ENCODE data around the gene RASSF9. TPM values are rescaled to one million over a fixed set of nuclear protein-coding genes. Genes with fewer than 3 reads are reported as not detected.

The RASSF9 gene
- total RNA-seq: 0.93 TPM

- ATAC-seq: peak; percentile 91
- no peak for DNase-seq (ENCODE audit: low spot score)
Measured at GRCh38 chr12:85836197-85837090, at the start of gene RASSF9. Gene RASSF9, minus strand, starts transcription at chr12:85836409. Its CDS starts 208 bp downstream, at chr12:85836201.

DNA sequence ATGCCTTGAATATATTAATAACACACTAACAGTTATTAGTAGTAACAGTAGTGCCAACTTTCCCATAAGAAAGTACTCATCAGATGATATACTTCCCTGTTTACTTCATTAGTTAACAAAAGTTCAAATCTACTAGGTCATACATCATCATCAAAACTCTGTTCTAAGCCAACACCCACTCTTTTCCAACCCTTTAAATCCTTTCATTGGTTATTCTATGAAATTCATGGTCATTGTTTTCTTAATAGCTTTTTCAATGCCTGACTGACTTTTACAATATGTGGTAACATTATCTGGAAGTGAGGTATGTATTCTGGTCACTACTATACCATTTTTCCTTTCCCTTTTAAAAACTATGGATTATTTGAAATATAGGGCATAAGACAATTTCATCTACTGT lies 47.6 kb upstream of the RASSF9 start:
- no peak for ATAC-seq

GRCh38 chr12:85877459-85877858 lies 41.2 kb upstream of the RASSF9 start:
- no peak for ATAC-seq
- DNase-seq (ENCODE audit: low spot score): no peak

More for the DNA sequence above, 47.6 kb upstream of the RASSF9 start:
- no peak for DNase-seq (ENCODE audit: low spot score)

DNA sequence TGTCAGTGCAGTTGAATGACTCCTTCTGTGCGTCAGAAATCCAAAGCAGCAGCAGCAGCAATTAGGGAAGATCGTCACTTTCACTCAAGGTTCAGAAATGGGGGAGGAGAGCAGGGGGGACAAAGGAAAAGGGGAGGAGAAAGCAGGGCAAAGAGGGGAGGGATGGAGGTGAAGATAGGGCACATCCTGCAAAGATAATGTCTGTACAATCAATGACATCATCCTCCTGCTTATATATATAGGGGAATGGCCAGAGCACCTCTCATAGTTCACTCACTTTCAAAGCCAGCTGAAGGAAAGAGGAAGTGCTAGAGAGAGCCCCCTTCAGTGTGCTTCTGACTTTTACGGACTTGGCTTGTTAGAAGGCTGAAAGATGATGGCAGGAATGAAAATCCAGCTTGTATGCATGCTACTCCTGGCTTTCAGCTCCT lies 37.8 kb upstream of the RASSF9 start, which contains the start of gene NTS:
Gene NTS (plus strand): TSS at position 265 of the 431 bp plus-strand sequence. CDS start 109 bp downstream, at position 374.
- no peak for ATAC-seq
- no peak for DNase-seq (ENCODE audit: low spot score)

DNA sequence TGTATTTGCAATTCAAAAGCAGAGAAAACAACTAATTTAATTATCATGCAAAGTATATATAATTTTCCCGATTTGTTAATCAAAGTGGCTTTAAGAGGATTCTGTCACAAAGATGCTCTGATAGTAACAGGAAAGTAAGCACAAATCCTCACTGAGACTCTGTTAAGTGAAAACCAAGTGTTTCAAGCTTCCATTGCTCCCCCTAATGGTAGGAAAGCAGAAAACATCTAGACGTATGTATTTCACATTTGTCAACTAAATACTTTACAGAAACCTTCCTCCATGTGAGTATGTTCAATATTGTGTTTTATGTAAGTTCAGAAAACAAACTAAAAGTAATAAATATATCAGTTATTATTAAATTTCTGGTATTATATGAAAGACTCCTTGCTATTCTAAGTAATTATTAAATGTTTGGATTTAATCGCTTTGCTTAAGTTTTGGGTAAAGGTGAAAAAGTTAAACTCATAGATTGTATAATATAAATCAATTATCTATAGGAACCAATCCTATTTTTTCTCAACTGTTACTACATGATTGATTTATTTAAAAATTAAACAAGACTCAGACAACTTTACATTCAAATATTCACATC lies 36.4 kb upstream of the RASSF9 start:
- ATAC-seq: peak; percentile 80
- no peak for DNase-seq (ENCODE audit: low spot score)

- DNase-seq (ENCODE audit: low spot score): no peak
- ATAC-seq: peak; percentile 83
Measured at GRCh38 chr12:85866986-85867776, 31.0 kb upstream of the RASSF9 start.

DNA sequence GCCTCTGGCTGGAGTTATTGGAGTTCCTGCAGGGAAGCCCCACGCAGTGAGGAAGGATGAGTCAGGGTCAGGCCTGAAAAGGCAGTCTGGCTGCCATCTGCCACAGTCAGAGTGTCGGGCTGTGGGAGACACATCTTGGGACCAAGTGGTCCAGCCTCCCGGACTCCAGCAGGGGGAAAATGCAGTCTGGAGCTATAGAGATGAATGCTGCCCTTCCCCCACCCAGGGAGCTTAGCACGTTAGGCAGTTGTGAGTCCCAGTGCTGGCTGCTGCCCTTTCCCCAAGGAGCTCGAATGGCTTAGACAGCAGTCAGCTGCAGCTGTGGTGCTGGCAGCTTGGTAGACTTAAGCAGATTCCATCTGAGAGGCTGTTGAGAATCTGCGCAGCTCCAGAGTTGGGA lies 29.7 kb upstream of the RASSF9 start:
- DNase-seq (ENCODE audit: low spot score): no peak

DNA sequence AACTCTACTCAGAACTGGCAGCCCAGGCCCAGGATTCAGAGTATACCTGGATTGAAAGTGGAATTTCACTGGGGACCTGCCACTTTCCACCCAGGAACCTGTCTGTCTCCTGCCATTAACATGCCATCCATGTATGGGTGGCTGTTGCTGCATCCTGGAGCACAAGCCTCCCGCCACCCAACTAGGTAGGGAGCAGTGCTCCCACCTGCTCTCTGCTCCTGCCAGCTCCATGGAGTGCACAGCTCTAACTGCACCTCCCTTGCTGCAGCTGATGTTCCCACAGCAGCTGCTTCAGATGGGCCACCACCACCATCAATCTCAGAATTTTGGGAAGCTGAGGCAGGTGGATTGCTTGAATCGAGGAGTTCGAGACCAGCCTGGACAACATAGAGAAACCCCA lies 20.8 kb upstream of the RASSF9 start:
- DNase-seq (ENCODE audit: low spot score) (no peak), ATAC-seq (no peak)

More for the DNA sequence above, 29.7 kb upstream of the RASSF9 start:
- ATAC-seq: no peak

DNA sequence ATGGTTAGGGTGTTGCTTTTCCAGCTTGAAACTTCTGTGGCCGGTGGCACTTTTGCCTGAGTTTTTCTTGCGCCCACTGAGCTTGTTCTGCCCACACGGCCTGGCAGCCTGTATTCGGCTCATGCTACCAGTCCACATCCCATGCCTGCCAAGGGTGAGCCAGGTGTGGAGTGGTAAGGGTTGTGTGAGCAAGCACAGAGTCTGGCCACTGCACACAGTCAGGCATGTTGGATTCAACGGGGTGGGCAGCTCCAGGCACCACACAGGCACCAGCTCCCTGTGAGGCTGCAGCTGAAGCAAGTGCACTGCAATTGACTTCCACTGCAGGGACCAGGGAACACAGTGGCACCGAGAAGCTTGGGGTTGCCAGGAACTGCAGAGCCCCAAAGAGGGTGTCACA lies 19.1 kb upstream of the RASSF9 start:
- ATAC-seq: no peak

GRCh38 chr12:85849344-85849743 lies 13.1 kb upstream of the RASSF9 start:
- no peak for ATAC-seq
- no peak for DNase-seq (ENCODE audit: low spot score)

More for the DNA sequence above, 19.1 kb upstream of the RASSF9 start:
- DNase-seq (ENCODE audit: low spot score): no peak

DNA sequence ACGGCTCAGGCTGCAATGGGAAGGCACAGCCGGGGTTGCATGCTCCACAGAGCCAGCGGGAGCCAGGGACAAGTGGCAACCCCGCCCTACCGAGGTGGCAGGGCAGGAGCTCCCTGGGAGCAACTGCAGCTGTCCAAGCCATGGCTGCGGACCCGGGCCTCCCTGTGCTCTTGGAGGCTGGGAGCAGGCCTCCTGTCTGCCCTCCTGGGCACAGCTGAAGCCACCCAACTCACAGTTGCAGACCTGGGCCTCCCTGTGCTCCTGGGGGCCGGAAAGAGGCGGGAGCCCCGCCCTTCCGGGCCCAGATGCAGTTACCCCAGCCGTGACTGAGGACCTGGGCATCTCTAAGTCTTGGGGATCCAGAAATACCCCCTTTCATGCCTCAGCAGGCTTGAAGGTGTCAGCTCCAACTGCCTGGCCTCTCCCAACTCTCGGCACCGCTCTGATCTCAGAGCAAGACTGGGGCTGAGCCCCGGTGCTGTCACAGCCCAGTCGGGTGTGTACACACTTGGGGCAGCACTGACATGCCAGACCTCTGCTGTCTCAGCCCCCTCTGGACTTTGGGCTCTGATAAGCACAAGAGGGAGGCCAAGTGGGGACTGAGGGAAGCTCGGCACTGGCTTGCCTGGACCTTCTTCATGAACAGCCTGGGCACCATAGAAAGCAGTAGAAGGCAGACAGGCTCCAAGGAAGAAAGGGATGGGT lies 7.5 kb upstream of the RASSF9 start:
- no peak for DNase-seq (ENCODE audit: low spot score)
- ATAC-seq: no peak

- ATAC-seq: peak; percentile 36
Measured at GRCh38 chr12:85835426-85836196, 598 bp downstream of the RASSF9 start.

DNA sequence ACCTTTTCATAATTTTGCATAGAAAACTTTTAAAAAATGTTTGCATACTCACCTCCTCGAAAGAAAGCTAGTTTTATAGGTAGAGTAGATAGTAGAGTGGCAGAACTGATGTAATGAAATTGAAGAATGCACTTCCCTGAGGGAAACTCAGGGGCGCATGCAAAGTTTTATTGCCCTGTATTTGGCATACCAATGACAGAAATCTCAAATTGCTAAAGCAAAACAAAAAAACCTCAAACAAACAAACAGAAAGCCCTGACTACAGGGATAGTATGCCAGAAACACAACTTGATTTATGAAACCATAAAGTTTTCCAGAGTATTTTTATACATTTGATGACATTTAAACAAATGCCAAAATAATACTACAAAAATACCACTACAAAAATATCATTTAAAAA lies 1.8 kb downstream of the RASSF9 start:
- DNase-seq (ENCODE audit: low spot score): no peak
- no peak for ATAC-seq

More at GRCh38 chr12:85835426-85836196, 598 bp downstream of the RASSF9 start:
- no peak for DNase-seq (ENCODE audit: low spot score)

- DNase-seq (ENCODE audit: low spot score): no peak
- ATAC-seq: no peak
Measured at GRCh38 chr12:85833579-85833978, 2.6 kb downstream of the RASSF9 start.

- no peak for ATAC-seq
- DNase-seq (ENCODE audit: low spot score): no peak
Measured at GRCh38 chr12:85831327-85831990, 4.8 kb downstream of the RASSF9 start.

- DNase-seq (ENCODE audit: low spot score): no peak
Measured at GRCh38 chr12:85829391-85829790, 6.8 kb downstream of the RASSF9 start.

GRCh38 chr12:85828576-85828975 lies 7.6 kb downstream of the RASSF9 start:
- DNase-seq (ENCODE audit: low spot score) (no peak), ATAC-seq (no peak)

More at GRCh38 chr12:85829391-85829790, 6.8 kb downstream of the RASSF9 start:
- no peak for ATAC-seq

DNA sequence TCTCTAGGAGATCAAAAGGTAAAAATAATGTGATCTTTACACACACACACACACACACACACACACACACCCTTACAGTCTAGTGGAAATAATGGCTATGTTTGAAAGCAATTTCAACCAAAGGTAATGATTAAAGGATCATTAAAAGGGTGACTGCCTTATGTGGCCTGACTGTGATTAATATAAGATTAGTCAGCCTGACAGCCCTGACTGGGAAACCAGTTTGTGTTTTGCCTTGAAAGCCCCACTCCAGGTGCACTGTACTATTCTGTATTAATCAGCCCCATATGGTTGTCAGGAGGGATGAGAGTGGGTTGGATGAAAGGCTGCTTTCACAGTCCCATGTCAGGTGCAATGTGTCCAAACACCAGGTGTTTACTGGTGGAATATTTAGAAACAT lies 10.5 kb downstream of the RASSF9 start:
- DNase-seq (ENCODE audit: low spot score) (no peak), ATAC-seq (no peak)
